ENCODE measurements around the gene CNTN5.

CNTN5 gene

GRCh38 chr11:99383648-99384245, 363.0 kb downstream of the CNTN5 start:
- DNase-seq (ENCODE audit: low spot score), result no peak

GRCh38 chr11:99391245-99391644, 370.5 kb downstream of the CNTN5 start:
- no peak for DNase-seq (ENCODE audit: low spot score)

GRCh38 chr11:99406345-99406744, 385.6 kb downstream of the CNTN5 start:
- no peak for DNase-seq (ENCODE audit: low spot score)

GRCh38 chr11:99410636-99411035, 389.9 kb downstream of the CNTN5 start:
- DNase-seq (ENCODE audit: low spot score), result no peak

- DNase-seq (ENCODE audit: low spot score), result no peak
Measured at GRCh38 chr11:99418927-99419720, 398.4 kb downstream of the CNTN5 start.

- DNase-seq (ENCODE audit: low spot score), result peak; percentile 4
Measured at GRCh38 chr11:99419991-99420390, 399.2 kb downstream of the CNTN5 start.

GRCh38 chr11:99422581-99423427, 402.1 kb downstream of the CNTN5 start:
- no peak for DNase-seq (ENCODE audit: low spot score)

- no peak for DNase-seq (ENCODE audit: low spot score)
Measured at GRCh38 chr11:99423428-99423983, 402.8 kb downstream of the CNTN5 start.

GRCh38 chr11:99424313-99425084, 403.8 kb downstream of the CNTN5 start:
- no peak for DNase-seq (ENCODE audit: low spot score)

- DNase-seq (ENCODE audit: low spot score), result no peak
Measured at GRCh38 chr11:99425596-99425995, 404.8 kb downstream of the CNTN5 start.

GRCh38 chr11:99432677-99433076, 411.9 kb downstream of the CNTN5 start:
- no peak for DNase-seq (ENCODE audit: low spot score)

GRCh38 chr11:99443276-99443675, 422.5 kb downstream of the CNTN5 start:
- no peak for DNase-seq (ENCODE audit: low spot score)

- no peak for DNase-seq (ENCODE audit: low spot score)
Measured at GRCh38 chr11:99446400-99446799, 425.7 kb downstream of the CNTN5 start.

- DNase-seq (ENCODE audit: low spot score), result no peak
Measured at GRCh38 chr11:99449345-99449744, 428.6 kb downstream of the CNTN5 start.

- no peak for DNase-seq (ENCODE audit: low spot score)
Measured at GRCh38 chr11:99452075-99452474, 431.3 kb downstream of the CNTN5 start.

GRCh38 chr11:99461913-99462312, 441.2 kb downstream of the CNTN5 start:
- no peak for DNase-seq (ENCODE audit: low spot score)

GRCh38 chr11:99464985-99465384, 444.2 kb downstream of the CNTN5 start:
- DNase-seq (ENCODE audit: low spot score), result no peak

GRCh38 chr11:99489581-99489980, 468.8 kb downstream of the CNTN5 start:
- DNase-seq (ENCODE audit: low spot score), result no peak

GRCh38 chr11:99494065-99494464, 473.3 kb downstream of the CNTN5 start:
- DNase-seq (ENCODE audit: low spot score), result no peak

- DNase-seq (ENCODE audit: low spot score), result no peak
Measured at GRCh38 chr11:99501655-99502054, 480.9 kb downstream of the CNTN5 start.

- no peak for DNase-seq (ENCODE audit: low spot score)
Measured at GRCh38 chr11:99505316-99505715, 484.6 kb downstream of the CNTN5 start.
